Endothelial cell of umbilical vein (primary cell): ENCODE data around the gene NUSAP1. TPM values are rescaled to one million over a fixed set of nuclear protein-coding genes. Genes with fewer than 3 reads are reported as not detected.

Source experiments
- BruUV-seq: library from RNA; stranded (reverse); fragments of 400-500 nt; replicated peaks from 2 replicates; lab custom pipeline; 2021; lab: Mats Ljungman, UMichigan
- CTCF ChIA-PET: fragments of 300-600, 350-600 bp; sonication (Branson Sonifier 250); formaldehyde crosslinking; loops from one replicate; lab custom pipeline; 2021; ENCODE audit warnings: antibody characterized with exemption, inconsistent platforms; lab: Charles Lee
- POLR2A ChIA-PET: fragments of 300-600, 350-600 bp; sonication (Branson Sonifier 250); formaldehyde crosslinking; loops from one replicate; lab custom pipeline; 2021; ENCODE audit warnings: antibody characterized with exemption, inconsistent platforms; lab: Charles Lee
- DNase-seq: peaks from one replicate; pipeline ENCODE4 v3.0.0-alpha.2; 2011; ENCODE audit warnings: low read depth, low spot score
- FAIRE-seq: peaks from 2 replicates; lab custom pipeline; 2011; peaks lifted over from hg19 to GRCh38; lab: Jason Lieb, UNC
- H2AFZ ChIP-seq: 2 replicates; pipeline ENCODE4 v1.6.0; 2012; ENCODE audit warnings: low read depth, low read length, control low read depth, inconsistent platforms
- H3K27ac ChIP-seq: 2 replicates; pipeline ENCODE4 v1.5.1; 2011; ENCODE audit warnings: low read depth, mild to moderate bottlenecking, control low read depth, low read length, moderate library complexity; ENCODE audit not compliant: insufficient read depth
- H3K27me3 ChIP-seq, 2 experiments: 2 replicates each; pipeline versions ENCODE4 v1.6.0 to v1.6.1; 2011; ENCODE audit warnings: low read length in 2 of 2, mixed read lengths in 1 of 2; ENCODE audit not compliant: control insufficient read depth in 2 of 2, insufficient read depth in 2 of 2
- H3K36me3 ChIP-seq, 2 experiments: 2 replicates in 1 of 2; 3 replicates in 1 of 2; pipeline ENCODE4 v1.5.1; 2011; ENCODE audit warnings: low read length in 2 of 2, mild to moderate bottlenecking in 1 of 2, moderate library complexity in 1 of 2; ENCODE audit not compliant: control insufficient read depth in 2 of 2, insufficient read depth in 2 of 2; ENCODE audit errors: extremely low read depth in 1 of 2
- H3K4me1 ChIP-seq: 3 replicates; pipeline ENCODE4 v1.5.1; 2011; ENCODE audit warnings: mild to moderate bottlenecking, low read length; ENCODE audit not compliant: control insufficient read depth, insufficient read depth; ENCODE audit errors: extremely low read depth
- H3K4me2 ChIP-seq: 2 replicates; pipeline ENCODE4 v1.6.1; 2011; ENCODE audit warnings: low read length, control low read depth, mixed read lengths; ENCODE audit not compliant: insufficient read depth
- H3K4me3 ChIP-seq, 3 experiments: fragments of 200-600 bp in 1 of 3; sonication (generic), shearing (Covaris generic) in 1 of 3; replicated peaks in 1 of 3; 2 replicates each; pipeline ENCODE4 v1.5.1; 2011 to 2016; ENCODE audit warnings: control low read depth in 3 of 3, low read length in 3 of 3, mild to moderate bottlenecking in 2 of 3, inconsistent platforms in 1 of 3, low read depth in 1 of 3, moderate library complexity in 1 of 3; ENCODE audit not compliant: insufficient read depth in 1 of 3
- H3K79me2 ChIP-seq: 2 replicates; pipeline ENCODE4 v1.6.0; 2012; ENCODE audit warnings: low read length, inconsistent platforms; ENCODE audit not compliant: control insufficient read depth, insufficient read depth
- H3K9ac ChIP-seq: replicated peaks from 2 replicates; pipeline ENCODE3; 2011; ENCODE audit warnings: low read length, control low read depth; ENCODE audit not compliant: insufficient read depth; ENCODE audit errors: extremely low read depth
- H3K9me1 ChIP-seq: replicated peaks from 3 replicates; pipeline ENCODE4 v1.6.0; 2011; ENCODE audit warnings: mild to moderate bottlenecking, low read length; ENCODE audit not compliant: control insufficient read depth, insufficient read depth; ENCODE audit errors: extremely low read depth
- H3K9me3 ChIP-seq: replicated peaks from 2 replicates; pipeline ENCODE4 v1.5.1; 2012; ENCODE audit warnings: low read length, inconsistent platforms; ENCODE audit not compliant: control insufficient read depth, insufficient read depth
- H4K20me1 ChIP-seq: replicated peaks from 2 replicates; pipeline ENCODE3; 2011; ENCODE audit warnings: mild to moderate bottlenecking, low read length; ENCODE audit not compliant: control insufficient read depth, insufficient read depth; ENCODE audit errors: extremely low read depth
- GATA2 ChIP-seq: IDR thresholded peaks from 2 replicates; pipeline ENCODE4 v1.7.0; 2011; ENCODE audit warnings: low read depth, mild to moderate bottlenecking, moderate library complexity, mixed read lengths, low read length; ENCODE audit not compliant: insufficient read length, insufficient read depth
- JUN ChIP-seq: IDR thresholded peaks from 2 replicates; pipeline ENCODE4 v1.6.1; 2011; ENCODE audit warnings: borderline replicate concordance, low read depth; ENCODE audit not compliant: insufficient read length, insufficient read depth
- MAX ChIP-seq: IDR thresholded peaks from 2 replicates; pipeline ENCODE4 v1.6.1; 2011; ENCODE audit not compliant: insufficient read depth, insufficient read length
- MYC ChIP-seq: IDR thresholded peaks from one replicate; pipeline ENCODE4 v1.6.1; 2011; ENCODE audit warnings: mild to moderate bottlenecking, low read depth, low read length
- POLR2AphosphoS5 ChIP-seq: IDR thresholded peaks from 2 replicates; pipeline ENCODE4 v1.6.1; 2012; ENCODE audit warnings: low read depth, mild to moderate bottlenecking, control low read depth, low read length, moderate library complexity; ENCODE audit not compliant: insufficient read depth
- dilution Hi-C: fragments of 300-500 bp; cut with MboI; formaldehyde crosslinking; loops from one replicate; pipeline ENCODE4 v1.15.0; 2019; ENCODE audit warnings: low sequenced_read_pairs; ENCODE audit not compliant: extremely low pct_ligation_motif_present
- intact Hi-C: fragments of 100-400 bp; cut with micrococcal nuclease; formaldehyde crosslinking; loops from one replicate; pipeline ENCODE4 v1.10.0; 2022
- polyA plus RNA-seq, 4 experiments: library from polyadenylated mRNA; depleted of rRNA in 3 of 4; stranded (reverse) in 3 of 4; unstranded in 1 of 4; fragments of >200 nt; gene quantifications; 2 replicates each; pipeline versions ENCODE4 v1.2.1 to v1.2.3, GENCODE V29; 2011 to 2012; ENCODE audit warnings: missing spikeins in 1 of 4
- total RNA-seq: library from RNA; stranded (reverse); gene quantifications from 2 replicates; pipeline ENCODE4 v1.2.3, GENCODE V29; 2021
- TF ChIP-seq, protein P1 (sequence below), 2 donors: IDR thresholded peaks; 1 replicate in 1 of 2; 2 replicates in 1 of 2; pipeline ENCODE4 v1.5.1; 2011; ENCODE audit warnings: low read length in 2 of 2, mild to moderate bottlenecking in 2 of 2, moderate library complexity in 2 of 2, control low read depth in 1 of 2, inconsistent platforms in 1 of 2, low read depth in 1 of 2; ENCODE audit not compliant: insufficient read depth in 1 of 2; ENCODE audit errors: extremely low read depth in 1 of 2

Gene NUSAP1
- total and polyA plus RNA-seq, 2 donors (not counting 3 experiments of a cell fraction or from before 2014, with no cell fraction given) = 43.0 to 109 TPM

- Histone ChIP-seq H3K27me3 (no peaks in the 10 kb centered on the region), H3K4me3 (peak overlapping the region; percentile 47 to 94 (median 82)), H3K9me1 (no peaks in the 10 kb centered on the region), H3K4me2 (peak overlapping the region; percentile 90), H3K27ac (peak overlapping the region; percentile 10), H3K9me3 (no peaks in the 10 kb centered on the region), H3K4me1 (peaks cover 24% of the 10 kb centered on the region), H3K79me2 (peaks cover 36% of the 10 kb centered on the region), H3K36me3 (no peaks in the 10 kb centered on the region), H3K9ac (peak overlapping the region; percentile 35), H4K20me1 (no peaks in the 10 kb centered on the region), H2AFZ (peak overlapping the region; percentile 89)
- intact Hi-C loops (loop anchor here (1.0 to 2.0 kb wide), 4 partner anchors 47 to 425 kb away; partner anchors contain the start of gene CHP1), dilution Hi-C loops (no loop called here)
- DNase-seq (no peak), FAIRE-seq (no peak)
- BruUV-seq = no TSS peak
- TF ChIP-seq MAX (no peak), POLR2AphosphoS5 (no peak), MYC (no peak), GATA2 (no peak), JUN (no peak)
- TF ChIP-seq, protein P1, sequence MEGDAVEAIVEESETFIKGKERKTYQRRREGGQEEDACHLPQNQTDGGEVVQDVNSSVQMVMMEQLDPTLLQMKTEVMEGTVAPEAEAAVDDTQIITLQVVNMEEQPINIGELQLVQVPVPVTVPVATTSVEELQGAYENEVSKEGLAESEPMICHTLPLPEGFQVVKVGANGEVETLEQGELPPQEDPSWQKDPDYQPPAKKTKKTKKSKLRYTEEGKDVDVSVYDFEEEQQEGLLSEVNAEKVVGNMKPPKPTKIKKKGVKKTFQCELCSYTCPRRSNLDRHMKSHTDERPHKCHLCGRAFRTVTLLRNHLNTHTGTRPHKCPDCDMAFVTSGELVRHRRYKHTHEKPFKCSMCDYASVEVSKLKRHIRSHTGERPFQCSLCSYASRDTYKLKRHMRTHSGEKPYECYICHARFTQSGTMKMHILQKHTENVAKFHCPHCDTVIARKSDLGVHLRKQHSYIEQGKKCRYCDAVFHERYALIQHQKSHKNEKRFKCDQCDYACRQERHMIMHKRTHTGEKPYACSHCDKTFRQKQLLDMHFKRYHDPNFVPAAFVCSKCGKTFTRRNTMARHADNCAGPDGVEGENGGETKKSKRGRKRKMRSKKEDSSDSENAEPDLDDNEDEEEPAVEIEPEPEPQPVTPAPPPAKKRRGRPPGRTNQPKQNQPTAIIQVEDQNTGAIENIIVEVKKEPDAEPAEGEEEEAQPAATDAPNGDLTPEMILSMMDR (IDR thresholded peaks at IDR 0.05; ENCODE audit: extremely low read depth in 1 of 2, insufficient read depth in 1 of 2, low read depth in 1 of 2, low read length in 2 of 2) = peak in 1 of 2 donors; percentile 72
- CTCF ChIA-PET = interaction anchor here (1.0 to 1.7 kb wide), 10 partner anchors 8 to 428 kb away, joined by 4 to 8 read pairs (median 4); partner anchors contain the start of gene CHP1
- POLR2A ChIA-PET = interaction anchor here (0.6 to 1.7 kb wide), 2 partner anchors 10 to 915 kb away, joined by 4 to 7 read pairs; no protein-coding TSS in a partner anchor
These were observed 868 bp upstream of the NUSAP1 start for GRCh38 chr15:41331833-41332193.
